Ureter (tissue), 1 donor: ENCODE results near the gene GRAMD2B. TPM values are rescaled to one million over a fixed set of nuclear protein-coding genes. Genes with fewer than 3 reads are reported as not detected.
"Not testable (repeated sequence)": the region's sequence is repeated elsewhere in the genome, so short reads cannot be mapped to it uniquely, and the experiment has no call there.

ENCODE experiments used
- DNase-seq: peaks from one replicate; pipeline ENCODE4 v3.0.0-alpha.2; 2020; ENCODE audit warnings: low spot score
- total RNA-seq: library from RNA; stranded (reverse); gene quantifications from one replicate; pipeline ENCODE4 v1.2.4, GENCODE V29; 2023
- donor health status: DM: yes; HTN: yes; CAD: no.

The GRAMD2B gene
- total RNA-seq, 1 donor from 2014 or later, result 56.7 TPM

GRCh38 chr5:126511961-126512360 is 88.8 kb downstream of the GRAMD2B start:
- no peak for DNase-seq

GRCh38 chr5:126512451-126512850 is 89.2 kb downstream of the GRAMD2B start:
- no peak for DNase-seq

- DNase-seq, result no peak
Observed at GRCh38 chr5:126513302-126513701, 90.1 kb downstream of the GRAMD2B start.

- DNase-seq, result no peak
Observed at GRCh38 chr5:126513703-126514102, 90.5 kb downstream of the GRAMD2B start.

GRCh38 chr5:126514131-126514557 is 90.9 kb downstream of the GRAMD2B start:
- no peak for DNase-seq

- no peak for DNase-seq
Observed at GRCh38 chr5:126514558-126515141, 91.4 kb downstream of the GRAMD2B start.

- no peak for DNase-seq
Observed at GRCh38 chr5:126515337-126515736, 92.1 kb downstream of the GRAMD2B start.

GRCh38 chr5:126516133-126516532 is 92.9 kb downstream of the GRAMD2B start:
- DNase-seq, result no peak

- no peak for DNase-seq
Observed at GRCh38 chr5:126516852-126517251, 93.6 kb downstream of the GRAMD2B start.

GRCh38 chr5:126519223-126519622 is 96.0 kb downstream of the GRAMD2B start:
- DNase-seq, result not testable (repeated sequence)

GRCh38 chr5:126519637-126520592 is 96.7 kb downstream of the GRAMD2B start:
- no peak for DNase-seq

- DNase-seq, result no peak
Observed at GRCh38 chr5:126520593-126520953, 97.4 kb downstream of the GRAMD2B start.

GRCh38 chr5:126521130-126521529 is 97.9 kb downstream of the GRAMD2B start:
- no peak for DNase-seq

GRCh38 chr5:126523818-126524510 is 100.8 kb downstream of the GRAMD2B start:
- no peak for DNase-seq

- DNase-seq, result no peak
Observed at GRCh38 chr5:126525630-126526245, 102.5 kb downstream of the GRAMD2B start.

- DNase-seq, result no peak
Observed at GRCh38 chr5:126526493-126526892, 103.3 kb downstream of the GRAMD2B start.

- DNase-seq, result no peak
Observed at GRCh38 chr5:126527158-126527557, 103.9 kb downstream of the GRAMD2B start.

GRCh38 chr5:126527892-126528291 is 104.7 kb downstream of the GRAMD2B start:
- no peak for DNase-seq

- no peak for DNase-seq
Observed at GRCh38 chr5:126531543-126532120, 108.4 kb downstream of the GRAMD2B start.

GRCh38 chr5:126534553-126534952 is 111.3 kb downstream of the GRAMD2B start:
- no peak for DNase-seq

GRCh38 chr5:126535856-126536545 is 112.8 kb downstream of the GRAMD2B start:
- no peak for DNase-seq
